Stimulated activated CD4-positive, alpha-beta T cell treated with anti-CD3 and anti-CD28 coated beads, TNF-alpha, amount 100 ng/mL, for 48 hours (primary cell): ENCODE results near the gene CERCAM.

Source experiments
- DNase-seq, 3 donors: peaks; one replicate each; pipeline ENCODE4 v3.0.0-alpha.2; 2020; ENCODE audit warnings: low read depth in 3 of 3

The CERCAM gene

DNA sequence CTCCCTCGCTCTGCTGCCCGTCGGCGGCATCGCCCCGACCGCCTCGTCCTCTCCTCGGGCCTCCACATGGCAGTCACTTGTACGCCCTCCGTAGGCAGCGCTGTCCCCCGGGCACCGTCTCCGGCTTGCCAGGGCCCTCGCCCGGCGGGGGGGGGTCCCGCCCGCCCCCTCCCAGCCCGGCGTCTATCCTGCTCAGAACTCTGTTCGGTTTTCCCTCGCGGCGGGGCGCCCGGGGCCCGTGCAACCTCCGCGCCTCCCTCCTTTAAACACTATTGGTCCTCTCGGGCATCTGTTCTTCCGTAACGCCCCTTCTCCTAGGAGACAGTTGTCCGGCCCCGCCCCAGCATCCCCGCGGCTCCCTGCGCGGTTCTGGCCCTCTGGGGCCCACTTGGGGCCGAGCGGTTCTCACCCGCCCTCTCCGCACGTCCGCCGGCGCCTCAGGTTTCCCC, 36.0 kb downstream of the CERCAM start:
- DNase-seq, result peak; percentile 36 to 62 (median 54)

DNA sequence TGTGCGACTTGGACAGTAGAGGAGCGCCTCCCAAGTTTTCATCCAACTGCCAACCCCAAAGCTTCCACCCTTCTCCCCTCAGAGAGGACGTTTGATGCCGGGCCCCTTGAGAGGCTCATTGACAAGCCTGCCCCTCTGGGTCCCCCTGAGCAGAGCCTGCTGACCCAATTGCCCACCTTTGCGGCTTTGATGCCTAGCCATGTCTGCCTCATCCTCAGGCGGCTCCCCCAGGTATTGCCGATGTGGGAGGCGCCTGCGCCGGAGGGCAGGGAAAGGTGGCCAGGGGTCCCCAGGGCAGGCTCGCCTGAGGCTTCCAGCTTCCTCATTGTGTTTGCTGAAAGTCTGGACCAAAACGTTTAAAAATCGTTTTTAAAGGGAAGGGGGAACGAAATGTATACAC, 36.5 kb downstream of the CERCAM start:
- DNase-seq, result no peak

DNA sequence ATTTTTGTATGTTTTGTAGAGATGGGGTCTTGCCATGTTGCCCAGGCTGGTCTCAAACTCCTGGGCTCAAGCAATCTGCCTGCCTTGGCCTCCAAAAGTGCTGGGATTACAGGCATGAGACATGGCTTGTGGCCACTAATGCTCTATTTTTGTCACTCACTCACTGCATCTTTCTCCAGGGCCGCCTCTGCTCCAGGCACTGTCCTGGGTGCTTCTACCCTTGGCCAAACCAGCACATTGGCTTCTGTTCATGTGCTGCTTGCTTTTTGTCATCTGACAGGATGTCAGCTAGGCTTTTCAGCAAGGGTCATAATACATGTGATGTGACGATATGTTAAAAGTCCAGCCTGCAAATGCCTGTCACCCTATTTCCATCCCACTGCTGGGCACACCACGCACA, 38.4 kb downstream of the CERCAM start:
- DNase-seq, result no peak

DNA sequence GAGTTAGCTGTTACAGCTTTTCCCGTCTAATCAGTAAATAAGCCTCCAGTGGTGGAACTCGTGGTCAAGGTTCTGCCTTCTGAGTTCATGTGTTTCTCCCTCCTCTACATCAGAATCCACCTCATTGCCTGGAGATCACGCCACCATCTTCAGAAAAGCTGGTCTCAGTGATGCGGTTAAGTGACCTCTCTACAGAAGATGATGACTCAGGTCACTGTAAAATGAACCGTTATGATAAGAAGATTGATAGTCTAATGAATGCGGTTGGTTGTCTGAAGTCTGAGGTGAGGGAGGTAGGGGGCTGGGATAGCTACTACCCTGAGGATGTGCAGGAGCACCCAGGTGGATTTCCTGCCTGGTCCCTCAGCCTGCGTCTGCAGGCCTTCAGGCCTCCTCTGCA, 48.4 kb downstream of the CERCAM start:
- DNase-seq, result no peak

DNA sequence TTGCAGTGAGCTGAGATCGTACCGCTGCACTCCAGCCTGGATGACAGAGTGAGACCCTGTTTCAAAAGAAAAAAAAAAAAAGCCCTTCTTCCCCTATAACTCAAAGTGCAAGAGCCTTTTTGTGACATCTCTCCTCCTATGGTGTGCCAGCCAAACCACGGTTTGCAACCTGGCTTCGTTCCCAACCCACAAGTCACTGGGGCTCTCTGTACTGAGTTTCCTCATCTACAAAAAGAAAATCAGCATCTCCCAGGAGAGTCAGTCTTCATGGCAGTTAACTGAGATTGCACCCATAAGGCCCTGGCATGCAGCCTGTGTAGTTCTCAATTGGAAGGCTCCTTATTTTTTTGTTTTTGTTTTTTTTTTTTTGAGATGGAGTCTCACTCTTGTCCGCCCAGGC, 49.9 kb downstream of the CERCAM start:
- no peak for DNase-seq

DNA sequence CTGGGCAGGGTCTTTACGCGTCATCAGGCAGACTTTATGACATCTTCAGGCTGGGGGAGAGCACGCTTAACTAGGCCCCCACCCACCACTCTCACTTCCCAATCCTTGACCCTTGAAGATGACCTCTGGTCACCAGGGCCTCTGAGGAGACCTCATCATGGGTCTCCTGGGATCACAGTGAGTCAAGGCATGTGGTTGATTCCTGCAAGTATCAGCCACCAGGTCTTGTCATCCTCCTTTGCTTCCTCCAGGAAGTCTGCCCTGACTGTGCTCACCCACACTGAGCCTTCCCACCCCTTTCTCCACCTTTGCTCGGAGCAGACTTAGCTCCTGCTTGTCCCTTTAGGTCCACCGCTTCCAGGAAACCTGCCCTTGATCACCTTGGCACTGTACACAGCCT, 52.4 kb downstream of the CERCAM start:
- DNase-seq, result no peak

DNA sequence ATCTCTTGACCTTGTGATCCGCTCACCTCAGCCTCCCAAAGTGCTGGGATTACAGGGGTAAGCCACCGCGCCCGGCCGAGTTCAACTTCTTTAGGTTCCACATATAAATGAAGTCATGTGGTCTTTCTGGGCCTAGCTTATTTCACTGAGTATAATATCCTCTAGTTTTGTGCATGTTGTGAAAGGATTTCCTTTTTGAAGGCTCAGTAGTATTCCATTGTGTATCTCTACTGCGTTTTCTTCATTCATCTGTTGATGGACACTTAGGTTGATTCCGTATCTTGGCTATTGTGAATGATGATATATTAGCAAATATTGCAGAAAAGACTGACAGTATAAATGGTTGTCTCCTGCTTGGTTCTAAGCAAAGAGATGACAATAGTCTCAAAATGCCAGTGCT, 55.2 kb downstream of the CERCAM start:
- DNase-seq, result no peak

DNA sequence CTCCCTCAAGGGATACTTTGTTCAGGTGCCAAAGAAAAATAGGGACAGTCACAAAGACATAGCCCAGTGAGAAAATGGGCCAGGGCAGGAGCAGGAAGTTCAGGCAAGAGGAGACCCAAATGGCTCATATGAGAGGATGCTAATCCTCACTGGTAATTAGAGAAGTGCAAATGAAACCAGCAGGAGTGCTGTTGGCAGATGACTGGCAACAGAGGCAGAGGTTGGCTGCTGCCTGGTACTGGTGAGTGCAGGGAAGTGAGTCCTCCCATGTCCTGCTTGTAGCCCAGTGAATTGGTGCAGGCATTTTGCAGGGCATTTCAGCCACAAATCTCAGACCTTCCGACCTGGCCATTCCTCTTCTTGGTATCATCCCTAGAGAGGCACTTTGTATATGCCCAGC, 58.6 kb downstream of the CERCAM start:
- DNase-seq, result no peak

DNA sequence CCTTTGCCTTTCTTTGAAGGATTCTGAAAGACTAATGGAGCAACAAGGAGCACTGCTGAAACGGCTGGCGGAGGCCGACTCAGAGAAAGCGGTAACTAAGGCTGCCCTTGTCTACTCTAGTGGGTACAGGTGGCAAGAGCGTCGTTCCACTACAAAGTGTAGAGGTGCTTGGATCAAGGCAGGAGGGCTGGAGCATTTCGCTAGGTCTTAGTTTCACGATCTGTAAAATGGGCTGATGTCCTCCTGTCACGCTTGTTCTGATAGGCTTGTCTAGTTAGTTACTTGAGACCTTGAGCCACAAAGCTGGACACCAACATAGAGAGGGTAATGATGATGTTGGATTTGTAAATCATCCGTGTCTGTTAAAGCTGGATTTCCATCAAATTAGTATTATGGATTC, 60.9 kb downstream of the CERCAM start:
- DNase-seq, result no peak

DNA sequence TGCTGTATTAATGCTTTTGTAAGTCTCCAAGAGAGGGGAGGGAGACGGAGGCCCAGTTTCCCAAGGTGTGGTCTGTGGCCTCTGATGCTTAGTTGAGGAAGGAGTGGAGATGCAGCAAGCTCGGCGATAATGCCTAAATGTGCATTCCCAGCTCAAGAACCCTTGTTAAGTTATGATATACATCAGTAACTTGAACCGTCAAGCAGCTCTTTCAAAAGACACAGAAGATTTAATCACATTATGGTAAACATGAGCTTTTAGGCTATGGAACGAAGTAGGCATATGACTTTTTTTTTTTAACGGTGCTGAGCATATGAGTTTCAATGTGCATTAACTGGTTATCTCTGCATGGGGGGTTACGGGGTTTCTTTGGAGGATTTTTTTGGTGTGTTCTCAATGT, 61.5 kb downstream of the CERCAM start:
- DNase-seq, result no peak

DNA sequence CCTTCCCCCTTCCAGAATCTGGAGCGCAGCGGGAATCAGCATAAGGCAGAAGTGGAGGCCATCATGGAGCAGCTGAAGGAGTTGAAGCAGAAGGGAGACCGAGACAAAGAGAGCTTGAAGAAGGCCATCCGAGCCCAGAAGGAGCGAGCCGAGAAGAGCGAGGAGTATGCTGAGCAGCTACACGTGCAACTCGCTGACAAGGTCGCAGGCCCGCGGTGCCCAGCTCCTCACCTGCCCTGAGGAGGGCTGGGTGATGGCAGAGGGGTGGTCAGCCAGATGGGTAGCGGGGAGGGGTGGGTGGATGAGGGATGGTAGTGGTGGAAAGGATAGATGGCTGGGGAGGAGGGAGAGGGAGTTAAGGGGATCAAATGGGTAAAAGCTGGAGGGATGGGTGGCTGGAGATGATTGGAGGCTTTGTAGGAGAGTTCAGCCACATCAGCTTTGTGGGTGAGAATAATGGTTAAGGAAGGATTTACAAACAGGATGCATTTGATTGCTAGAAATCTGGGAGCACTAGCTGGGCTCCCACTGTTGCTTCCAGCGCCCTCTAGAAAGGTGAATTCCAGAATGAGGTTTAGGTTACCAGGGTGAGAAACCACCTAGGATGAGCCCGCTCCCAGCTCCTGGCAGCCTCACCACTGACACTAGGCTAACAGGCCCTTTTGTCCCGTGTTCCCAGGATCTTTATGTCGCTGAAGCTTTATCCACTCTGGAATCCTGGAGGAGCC, 64.2 kb downstream of the CERCAM start:
- DNase-seq, result no peak

DNA sequence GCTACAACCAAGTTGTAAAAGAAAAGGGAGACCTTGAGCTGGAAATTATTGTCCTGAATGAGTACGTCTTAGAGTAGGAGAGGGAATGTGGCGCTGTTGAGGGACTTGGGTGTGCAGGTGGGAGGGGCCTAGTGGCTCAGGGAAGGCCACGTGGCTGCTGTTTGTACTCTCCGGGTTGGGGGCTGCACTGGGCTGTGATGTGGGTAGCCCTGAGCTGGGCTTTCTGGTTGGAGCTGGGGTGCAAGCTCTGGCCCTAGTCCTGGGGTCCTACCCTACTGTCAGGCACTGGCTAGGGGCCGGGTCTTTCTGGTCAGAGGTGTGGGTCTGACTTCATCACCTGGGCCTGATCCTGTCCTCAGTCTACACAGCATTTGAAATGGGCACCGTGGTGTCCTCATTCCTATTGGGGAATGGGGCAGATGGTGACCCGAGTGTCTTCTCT, 64.8 kb downstream of the CERCAM start:
- no peak for DNase-seq

DNA sequence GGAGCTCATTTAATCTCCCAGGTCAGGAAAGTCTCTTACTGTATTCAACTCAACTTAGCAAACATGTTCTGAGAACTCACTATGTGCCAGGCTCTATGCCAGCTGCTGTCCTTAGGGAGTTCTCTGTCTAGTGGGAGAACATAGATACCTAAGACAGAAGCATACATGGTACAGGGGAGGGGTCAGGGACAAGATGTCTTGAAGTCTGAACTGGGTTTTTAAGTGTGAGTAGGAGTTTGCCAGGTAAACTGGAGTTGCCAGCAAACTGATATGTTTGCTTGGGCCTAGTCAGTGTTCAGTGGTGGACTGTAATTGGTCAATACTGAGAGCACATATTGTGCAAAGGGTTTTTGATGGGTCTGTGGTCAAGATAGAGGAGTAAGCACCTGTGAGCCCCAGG, 65.5 kb downstream of the CERCAM start:
- no peak for DNase-seq
